Astrocyte of the spinal cord (primary cell): ENCODE results near the gene PTPN11.
"Not testable (repeated sequence)": the region's sequence is repeated elsewhere in the genome, so short reads cannot be mapped to it uniquely, and the experiment has no call there.

ENCODE experiments used
- DNase-seq: peaks from one replicate; pipeline ENCODE4 v3.0.0; 2011; ENCODE audit warnings: low read depth, low spot score
- H3K4me3 ChIP-seq: 2 replicates; pipeline ENCODE4 v1.5.1; 2011; ENCODE audit warnings: low read depth, mild to moderate bottlenecking, low read length, moderate library complexity
- in situ Hi-C: cut with HindIII; loops from 2 replicates; pipeline ENCODE4 v1.10.0; 2017; ENCODE audit warnings: low sequenced_read_pairs
- TF ChIP-seq, protein P1 (sequence below): IDR thresholded peaks from 2 replicates; pipeline ENCODE4 v1.5.1; 2012; ENCODE audit warnings: low read depth, mild to moderate bottlenecking, low read length, inconsistent platforms

Gene PTPN11

DNA sequence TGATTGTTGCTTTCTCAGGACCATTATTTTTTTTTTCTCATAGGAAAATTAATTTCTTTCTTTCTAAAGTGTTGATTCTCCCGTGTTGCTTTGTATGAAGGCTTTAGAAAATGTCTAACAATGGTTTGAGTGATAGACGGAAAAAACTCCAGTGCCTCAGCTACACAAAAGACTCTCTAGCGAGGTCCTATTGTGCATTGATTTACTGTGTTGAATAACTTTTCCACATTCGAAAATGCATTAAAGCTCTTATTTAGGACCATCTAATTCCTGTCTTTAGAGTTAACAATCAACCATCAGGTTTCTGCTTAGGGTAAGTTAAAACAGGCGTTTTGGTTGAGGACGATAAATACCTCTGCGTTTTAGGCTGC lies 99.6 kb downstream of the PTPN11 start:
- DNase-seq: no peak
- TF ChIP-seq, protein P1, sequence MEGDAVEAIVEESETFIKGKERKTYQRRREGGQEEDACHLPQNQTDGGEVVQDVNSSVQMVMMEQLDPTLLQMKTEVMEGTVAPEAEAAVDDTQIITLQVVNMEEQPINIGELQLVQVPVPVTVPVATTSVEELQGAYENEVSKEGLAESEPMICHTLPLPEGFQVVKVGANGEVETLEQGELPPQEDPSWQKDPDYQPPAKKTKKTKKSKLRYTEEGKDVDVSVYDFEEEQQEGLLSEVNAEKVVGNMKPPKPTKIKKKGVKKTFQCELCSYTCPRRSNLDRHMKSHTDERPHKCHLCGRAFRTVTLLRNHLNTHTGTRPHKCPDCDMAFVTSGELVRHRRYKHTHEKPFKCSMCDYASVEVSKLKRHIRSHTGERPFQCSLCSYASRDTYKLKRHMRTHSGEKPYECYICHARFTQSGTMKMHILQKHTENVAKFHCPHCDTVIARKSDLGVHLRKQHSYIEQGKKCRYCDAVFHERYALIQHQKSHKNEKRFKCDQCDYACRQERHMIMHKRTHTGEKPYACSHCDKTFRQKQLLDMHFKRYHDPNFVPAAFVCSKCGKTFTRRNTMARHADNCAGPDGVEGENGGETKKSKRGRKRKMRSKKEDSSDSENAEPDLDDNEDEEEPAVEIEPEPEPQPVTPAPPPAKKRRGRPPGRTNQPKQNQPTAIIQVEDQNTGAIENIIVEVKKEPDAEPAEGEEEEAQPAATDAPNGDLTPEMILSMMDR: no peak
- in situ Hi-C loops: no loop called here
- no peak overlapping the region for H3K4me3 ChIP-seq

DNA sequence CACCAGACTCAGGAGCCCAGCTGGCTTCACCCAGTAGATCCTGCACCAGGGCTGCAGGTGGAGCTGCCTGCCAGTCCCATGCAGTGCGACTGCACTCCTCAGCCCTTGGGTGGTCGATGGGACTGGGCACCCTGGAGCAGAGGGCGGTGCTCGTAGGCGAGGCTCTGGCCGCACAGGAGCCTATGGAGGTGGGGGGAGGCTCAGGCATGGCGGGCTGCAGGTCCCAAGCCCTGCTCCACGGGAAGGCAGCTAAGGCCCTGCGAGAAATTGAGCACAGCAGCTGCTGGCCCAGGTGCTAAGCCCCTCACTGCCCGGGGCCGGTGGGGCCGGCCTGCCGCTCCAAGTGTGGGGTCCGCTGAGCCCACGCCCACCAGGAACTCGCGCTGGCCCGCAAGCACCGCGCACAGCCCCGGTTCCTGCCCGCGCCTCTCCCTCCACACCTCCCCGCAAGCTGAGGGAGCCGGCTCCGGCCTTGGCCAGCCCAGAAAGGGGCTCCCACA lies 101.1 kb downstream of the PTPN11 start:
- DNase-seq, H3K4me3 ChIP-seq, in situ Hi-C loops: not testable (repeated sequence)

DNA sequence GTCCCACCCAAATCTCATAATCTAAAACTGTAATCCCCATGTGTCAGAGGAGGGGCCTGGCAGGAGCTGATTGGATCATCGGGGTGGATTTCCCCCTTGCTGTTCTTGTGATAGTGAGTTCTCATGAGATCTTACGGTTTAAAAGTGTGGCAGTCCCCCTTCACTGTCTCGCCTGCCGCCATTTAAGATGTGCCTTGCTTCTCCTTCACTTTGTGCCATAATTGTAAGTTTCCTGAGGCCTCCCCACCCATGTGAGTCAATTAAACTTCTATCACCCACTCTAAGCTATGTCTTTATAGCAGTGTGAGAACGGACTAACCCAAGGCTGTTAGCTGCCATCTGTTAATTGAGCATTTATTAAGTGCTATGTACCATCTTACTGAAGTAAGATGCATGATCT lies 105.1 kb downstream of the PTPN11 start:
- TF ChIP-seq, protein P1: no peak
- in situ Hi-C loops: no loop called here
- DNase-seq: no peak
- H3K4me3 ChIP-seq: no peak overlapping the region

DNA sequence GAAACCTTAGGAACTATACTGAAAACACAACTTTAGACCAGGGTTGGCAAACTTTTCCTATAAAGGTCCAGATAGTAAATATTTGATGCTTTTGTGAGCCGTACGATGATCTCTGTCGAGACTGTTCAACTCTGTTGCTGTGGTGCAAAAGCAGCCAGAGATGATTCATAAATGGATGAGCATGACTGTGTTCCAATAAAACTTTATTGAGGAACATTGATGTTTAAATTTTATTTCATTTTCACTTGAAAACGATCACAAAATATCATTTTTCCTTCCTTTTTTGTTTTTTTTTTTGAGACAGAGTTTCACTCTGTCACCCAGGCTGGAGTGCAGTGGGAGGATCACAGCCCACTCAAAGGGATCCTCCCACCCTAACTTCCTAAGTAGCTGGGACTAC lies 105.5 kb downstream of the PTPN11 start:
- in situ Hi-C loops: no loop called here
- no peak overlapping the region for H3K4me3 ChIP-seq
- no peak for DNase-seq
- TF ChIP-seq, protein P1: no peak

DNA sequence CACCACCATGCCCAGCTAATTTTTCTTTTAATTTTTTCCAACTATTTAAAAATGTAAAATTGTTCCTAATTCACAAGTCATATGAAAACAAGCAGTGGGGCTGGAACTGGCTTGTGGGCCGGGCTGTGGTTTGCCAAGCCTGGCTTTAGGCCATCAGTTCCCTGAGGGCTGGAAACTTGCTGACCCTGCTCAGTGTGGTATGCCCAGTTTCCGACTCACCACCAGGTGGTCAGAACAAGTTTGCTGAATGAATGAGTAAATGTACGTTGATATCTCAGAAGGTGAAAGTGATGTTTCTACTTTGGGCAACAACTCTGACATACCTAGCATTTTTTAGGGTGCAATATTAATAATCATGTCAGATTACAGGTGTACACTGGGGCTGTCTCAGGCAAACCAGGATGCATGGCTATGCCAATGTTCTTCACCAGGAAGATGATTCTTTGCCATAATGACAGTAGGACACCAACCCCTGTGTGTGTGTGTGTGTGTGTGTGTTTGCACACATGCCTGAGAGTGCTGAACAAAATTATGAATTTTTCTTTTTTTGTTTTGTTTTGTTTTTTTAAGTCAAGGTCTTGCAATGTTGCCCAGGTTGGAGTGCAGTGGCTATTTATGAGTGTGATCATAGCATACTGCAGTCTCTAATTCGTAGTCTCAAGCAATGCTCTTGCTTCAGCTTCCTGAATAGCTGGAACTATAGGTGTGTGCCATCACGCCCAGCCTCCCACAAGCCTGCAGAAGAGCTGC lies 106.1 kb downstream of the PTPN11 start:
- H3K4me3 ChIP-seq: no peak overlapping the region
- TF ChIP-seq, protein P1: peak; percentile 8
- peak; percentile 40 for DNase-seq
- in situ Hi-C loops: no loop called here

DNA sequence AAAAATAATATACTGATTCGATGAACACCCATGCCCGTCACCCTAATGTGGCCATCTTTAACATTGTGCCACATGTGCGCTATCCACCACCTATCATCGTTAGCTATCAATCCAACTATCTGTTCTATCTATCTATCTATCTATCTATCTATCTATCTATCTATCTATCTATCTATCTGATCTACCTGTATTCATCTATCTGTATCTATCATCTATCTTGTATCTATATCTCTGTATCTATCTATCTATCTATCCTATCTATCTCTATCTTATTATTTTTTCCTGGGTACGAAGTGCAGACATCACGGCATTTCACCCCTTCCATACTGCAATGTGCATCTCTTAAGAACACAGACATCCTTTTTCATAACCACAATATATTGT lies 106.7 kb downstream of the PTPN11 start:
- in situ Hi-C loops: no loop called here
- TF ChIP-seq, protein P1: no peak

DNA sequence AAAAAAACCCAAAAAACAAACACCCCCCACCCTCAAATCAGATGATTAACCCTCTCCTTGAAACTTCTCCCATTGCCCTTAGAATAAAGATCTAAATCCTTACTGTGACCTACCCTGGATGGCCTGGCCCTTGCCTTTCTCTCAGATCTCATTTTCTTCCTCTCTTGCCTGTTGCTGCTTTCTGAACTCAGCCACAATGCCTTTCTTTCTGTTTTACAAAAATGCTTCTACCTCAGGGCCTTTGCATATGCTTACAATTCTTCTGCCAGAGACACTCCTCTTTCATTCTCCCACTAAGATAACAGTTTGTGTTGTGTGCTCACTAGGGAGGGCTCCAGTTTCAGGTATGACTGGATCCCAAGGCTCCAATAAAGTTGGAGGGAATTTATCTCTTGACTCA lies 108.3 kb downstream of the PTPN11 start:
- TF ChIP-seq, protein P1: no peak
- in situ Hi-C loops: no loop called here
- no peak overlapping the region for H3K4me3 ChIP-seq
- no peak for DNase-seq

More for the DNA sequence above, 106.7 kb downstream of the PTPN11 start:
- H3K4me3 ChIP-seq: no peak overlapping the region
- no peak for DNase-seq
